IPS-18c (cell line): ENCODE results near the gene RIPK3.
"Not testable (repeated sequence)": the region's sequence is repeated elsewhere in the genome, so short reads cannot be mapped to it uniquely, and the experiment has no call there.

Source experiments
- H3K4me3 ChIP-seq: 2 replicates; pipeline ENCODE4 v1.7.0; 2013; ENCODE audit warnings: low read depth, mild to moderate bottlenecking, low read length, moderate library complexity; ENCODE audit not compliant: insufficient read depth
- H3K9me3 ChIP-seq: one replicate; pipeline ENCODE4 v1.6.1; 2013; ENCODE audit warnings: mild to moderate bottlenecking, low read length, moderate library complexity; ENCODE audit not compliant: control insufficient read depth, insufficient read depth

The RIPK3 gene

DNA sequence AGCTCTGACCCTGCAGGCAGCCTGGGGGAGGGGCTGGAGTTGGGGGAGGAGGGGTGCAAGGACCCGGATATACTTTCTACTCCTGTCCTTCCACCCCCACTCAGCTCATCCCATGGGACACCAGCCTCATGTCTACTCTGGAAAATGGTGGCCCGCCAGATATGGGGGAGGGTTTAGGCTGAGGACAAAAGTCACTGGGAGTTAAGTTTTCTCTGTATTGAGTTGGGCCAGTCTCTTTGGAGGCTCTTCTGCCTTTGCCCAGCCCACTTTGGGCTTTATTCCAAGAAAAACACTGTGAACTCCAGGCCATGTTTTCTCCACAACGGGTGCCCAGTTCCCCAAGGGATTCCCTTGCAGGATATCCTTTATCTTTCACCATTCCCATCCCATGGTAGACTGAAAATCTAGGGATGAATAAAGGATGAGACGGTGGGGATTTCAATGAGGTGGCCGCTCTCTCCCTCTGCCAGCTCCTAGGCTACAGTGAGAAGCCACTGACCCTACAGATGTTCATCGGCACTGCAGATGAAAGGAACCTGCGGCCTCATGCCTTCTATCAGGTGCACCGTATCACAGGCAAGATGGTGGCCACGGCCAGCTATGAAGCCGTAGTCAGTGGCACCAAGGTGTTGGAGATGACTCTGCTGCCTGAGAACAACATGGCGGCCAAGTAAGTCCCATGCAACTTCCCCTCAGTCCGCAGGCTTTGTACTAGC lies 33.1 kb upstream of the RIPK3 start:
- Histone ChIP-seq H3K9me3 (no peaks in the 10 kb centered on the region), H3K4me3 (no peak overlapping the region)

- not testable (repeated sequence) for H3K9me3 ChIP-seq, H3K4me3 ChIP-seq
Measured at GRCh38 chr14:24371605-24372004, 31.8 kb upstream of the RIPK3 start.

DNA sequence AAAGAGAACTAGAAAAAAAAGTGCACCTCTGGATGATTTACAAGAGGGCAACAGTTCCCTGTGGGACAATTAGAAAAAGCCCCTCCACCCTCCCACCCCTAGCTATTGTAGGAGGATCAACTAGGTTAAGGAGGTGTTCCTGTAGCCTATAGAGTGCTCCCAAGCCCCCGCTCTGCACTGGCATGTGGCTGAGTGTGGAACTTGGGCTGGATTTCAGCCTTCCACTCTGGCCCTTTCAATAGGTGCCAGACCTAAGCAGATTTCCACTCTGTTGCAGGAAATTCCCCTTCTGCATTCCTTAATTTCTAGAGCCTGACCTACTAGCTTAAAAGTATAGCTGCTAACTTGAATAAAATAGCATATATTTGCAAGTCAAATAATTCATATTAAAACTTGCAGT lies 31.0 kb upstream of the RIPK3 start:
- Histone ChIP-seq H3K9me3 (no peaks in the 10 kb centered on the region), H3K4me3 (no peak overlapping the region)

DNA sequence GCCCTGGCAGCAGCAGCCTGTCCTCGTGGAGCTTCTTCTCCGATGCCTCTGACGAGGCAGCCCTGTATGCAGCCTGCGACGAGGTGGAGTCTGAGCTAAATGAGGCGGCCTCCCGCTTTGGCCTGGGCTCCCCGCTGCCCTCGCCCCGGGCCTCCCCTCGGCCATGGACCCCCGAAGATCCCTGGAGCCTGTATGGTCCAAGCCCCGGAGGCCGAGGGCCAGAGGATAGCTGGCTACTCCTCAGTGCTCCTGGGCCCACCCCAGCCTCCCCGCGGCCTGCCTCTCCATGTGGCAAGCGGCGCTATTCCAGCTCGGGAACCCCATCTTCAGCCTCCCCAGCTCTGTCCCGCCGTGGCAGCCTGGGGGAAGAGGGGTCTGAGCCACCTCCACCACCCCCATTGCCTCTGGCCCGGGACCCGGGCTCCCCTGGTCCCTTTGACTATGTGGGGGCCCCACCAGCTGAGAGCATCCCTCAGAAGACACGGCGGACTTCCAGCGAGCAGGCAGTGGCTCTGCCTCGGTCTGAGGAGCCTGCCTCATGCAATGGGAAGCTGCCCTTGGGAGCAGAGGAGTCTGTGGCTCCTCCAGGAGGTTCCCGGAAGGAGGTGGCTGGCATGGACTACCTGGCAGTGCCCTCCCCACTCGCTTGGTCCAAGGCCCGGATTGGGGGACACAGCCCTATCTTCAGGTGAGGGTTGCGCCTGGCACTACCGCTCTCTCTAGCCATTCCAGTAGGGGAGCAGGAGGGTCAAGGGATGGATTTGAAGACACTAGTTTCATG lies 30.3 kb upstream of the RIPK3 start:
- no peak overlapping the region for H3K4me3 ChIP-seq
- no peaks in the 10 kb centered on the region for H3K9me3 ChIP-seq

- Histone ChIP-seq H3K4me3 (no peak overlapping the region), H3K9me3 (no peaks in the 10 kb centered on the region)
Measured at GRCh38 chr14:24369463-24369862, 29.7 kb upstream of the RIPK3 start.

DNA sequence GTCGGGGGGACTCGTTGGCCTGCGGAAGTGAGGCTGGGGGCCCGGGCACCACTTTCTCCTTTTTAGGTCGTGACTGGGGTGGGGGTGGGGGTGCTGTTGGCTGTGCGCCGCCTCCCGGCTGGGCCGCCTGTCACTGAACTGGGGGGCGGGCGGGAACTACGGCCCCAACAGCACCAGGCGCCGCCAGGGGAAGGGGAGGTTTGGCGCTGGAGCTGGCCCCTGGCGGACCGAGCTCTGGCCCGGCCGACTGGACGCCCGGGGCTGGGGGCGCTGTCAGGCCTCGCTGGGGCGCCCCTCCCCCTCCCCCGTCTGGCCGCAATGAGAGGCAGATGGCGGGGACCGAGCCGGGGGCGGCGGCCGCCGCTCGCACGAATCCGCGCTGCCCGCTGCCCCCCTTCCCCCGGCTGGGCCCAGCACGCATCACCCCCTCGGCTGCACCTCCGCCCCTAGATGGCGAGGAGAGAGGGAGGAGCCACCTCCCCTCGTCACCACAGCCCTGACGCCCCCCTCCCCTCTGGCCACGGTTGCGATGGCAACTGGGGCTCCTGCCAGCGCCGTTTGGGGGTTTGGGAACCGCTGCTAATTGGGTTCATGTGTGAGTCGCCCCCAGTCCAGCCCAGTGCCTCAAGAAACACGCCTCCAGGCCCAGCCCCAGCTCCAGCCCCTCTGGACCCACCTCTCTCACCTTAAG lies 28.9 kb upstream of the RIPK3 start:
- Histone ChIP-seq H3K4me3 (peak overlapping the region; percentile 87), H3K9me3 (no peaks in the 10 kb centered on the region)

DNA sequence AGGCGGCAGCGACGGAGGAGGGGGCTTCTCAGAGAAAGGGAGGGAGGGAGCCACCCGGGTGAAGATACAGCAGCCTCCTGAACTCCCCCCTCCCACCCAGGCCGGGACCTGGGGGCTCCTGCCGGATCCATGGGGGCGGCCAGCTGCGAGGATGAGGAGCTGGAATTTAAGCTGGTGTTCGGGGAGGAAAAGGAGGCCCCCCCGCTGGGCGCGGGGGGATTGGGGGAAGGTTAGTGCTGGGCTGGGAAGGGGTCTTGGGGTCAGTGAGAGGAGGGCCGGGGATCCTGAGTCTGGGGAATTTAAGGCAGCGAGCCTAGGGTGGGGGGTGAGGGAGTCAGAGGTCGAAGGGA lies 28.4 kb upstream of the RIPK3 start:
- no peaks in the 10 kb centered on the region for H3K9me3 ChIP-seq
- peak overlapping the region; percentile 87 for H3K4me3 ChIP-seq

- Histone ChIP-seq H3K9me3 (no peaks in the 10 kb centered on the region), H3K4me3 (peak within 1 kb of the TSS; percentile 87)
Measured at GRCh38 chr14:24367514-24368211, 27.9 kb upstream of the RIPK3 start, which contains the start of gene NFATC4. Gene NFATC4 (plus strand): TSS chr14:24368184. CDS start chr14:24368341, 157 bp downstream.

DNA sequence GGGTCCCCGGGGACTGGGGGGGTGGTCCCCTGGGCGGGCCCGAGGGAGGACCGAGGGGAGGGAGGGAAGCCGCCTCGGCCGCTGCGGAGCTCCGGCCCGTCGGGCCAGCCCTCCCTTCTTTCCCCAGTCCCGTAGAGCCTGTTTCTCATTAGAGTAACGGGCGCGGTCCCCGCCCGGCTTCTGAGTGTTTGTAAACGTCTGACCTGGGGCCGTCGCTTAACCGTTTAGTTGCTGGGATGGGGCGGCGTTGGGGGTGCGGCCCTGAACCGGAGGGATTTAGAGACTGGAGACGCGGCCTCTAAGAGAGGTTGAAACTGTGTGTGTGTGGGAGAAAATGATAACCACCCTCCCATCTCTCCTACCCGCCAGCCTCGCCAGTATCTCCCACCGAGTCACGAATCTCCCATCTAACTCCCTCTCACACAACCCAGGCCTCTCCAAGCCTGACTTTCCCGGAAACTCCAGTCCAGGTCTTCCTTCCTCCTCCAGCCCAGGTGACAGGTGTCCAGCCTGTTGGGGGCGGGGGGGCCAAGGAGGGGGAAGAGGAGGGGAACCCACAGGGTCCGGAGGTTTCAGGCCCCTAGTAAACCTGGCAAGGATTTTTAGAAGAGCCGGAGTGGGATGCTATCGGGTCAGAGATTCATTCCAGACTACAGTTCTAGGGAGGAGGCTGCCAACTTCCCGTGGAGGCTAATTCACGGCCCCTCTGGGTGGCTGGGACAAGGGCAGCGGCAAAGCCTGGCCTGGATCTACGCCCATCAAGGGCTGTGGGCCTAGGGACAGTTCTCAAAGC lies 27.1 kb upstream of the RIPK3 start:
- H3K9me3 ChIP-seq = no peaks in the 10 kb centered on the region
- peak overlapping the region; percentile 68 for H3K4me3 ChIP-seq

DNA sequence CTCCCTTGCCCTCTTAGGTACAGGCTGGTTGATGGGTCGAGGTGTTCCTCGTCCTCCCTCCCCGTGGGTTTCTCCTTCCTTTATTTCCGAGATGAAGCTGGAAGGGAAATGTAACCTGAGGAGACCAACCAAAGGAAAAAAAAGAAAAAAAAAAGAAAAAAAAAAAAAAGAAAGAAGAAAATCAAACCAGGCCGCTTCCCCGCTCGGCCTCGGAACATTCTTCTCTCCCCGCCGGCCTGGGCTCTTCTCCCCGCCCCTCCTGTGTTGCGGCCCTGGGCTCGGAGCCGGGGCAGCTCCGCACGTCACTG lies 26.6 kb upstream of the RIPK3 start:
- peak overlapping the region; percentile 68 for H3K4me3 ChIP-seq

DNA sequence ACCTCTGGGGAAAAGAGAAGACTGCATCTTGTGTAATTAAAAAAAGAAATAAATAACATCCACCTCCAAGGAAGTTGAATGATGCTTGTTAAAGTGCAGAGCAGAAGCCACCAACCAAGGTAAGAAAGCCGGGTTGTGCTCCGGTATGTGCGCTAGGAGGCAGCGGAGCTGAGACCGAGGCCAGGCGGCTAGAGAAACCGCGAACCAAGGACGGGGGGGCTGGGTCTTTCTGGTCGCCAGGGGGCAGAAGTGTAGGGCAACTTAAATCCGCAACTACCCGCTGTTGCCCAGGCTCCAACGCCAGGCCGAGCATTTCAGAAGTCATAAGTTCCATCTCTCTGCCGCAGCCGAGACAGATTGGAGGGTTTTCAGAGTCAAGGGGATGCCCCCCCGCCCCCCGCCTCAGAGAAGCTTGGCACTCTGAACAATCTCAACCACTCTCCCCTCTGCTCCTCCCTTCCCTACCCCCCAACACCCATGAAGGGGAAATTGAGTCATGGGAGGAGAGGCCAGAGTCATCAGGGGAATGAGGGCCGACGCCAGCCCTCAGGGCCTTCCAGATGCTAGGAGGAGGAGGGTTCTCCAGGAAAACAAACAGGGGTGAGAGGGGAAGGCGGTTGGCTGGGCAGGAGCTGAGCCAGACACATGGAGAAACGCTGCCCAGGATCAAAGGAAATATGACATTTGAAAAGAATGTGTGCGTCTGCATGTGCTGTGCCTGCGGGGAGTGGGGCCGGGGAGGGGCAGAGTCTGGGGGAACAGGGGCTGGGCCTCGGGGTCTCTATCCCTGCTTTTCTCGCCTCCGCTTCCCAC lies 26.0 kb upstream of the RIPK3 start:
- H3K4me3 ChIP-seq = peak overlapping the region; percentile 68

More for the DNA sequence above, 26.6 kb upstream of the RIPK3 start:
- H3K9me3 ChIP-seq = no peaks in the 10 kb centered on the region

DNA sequence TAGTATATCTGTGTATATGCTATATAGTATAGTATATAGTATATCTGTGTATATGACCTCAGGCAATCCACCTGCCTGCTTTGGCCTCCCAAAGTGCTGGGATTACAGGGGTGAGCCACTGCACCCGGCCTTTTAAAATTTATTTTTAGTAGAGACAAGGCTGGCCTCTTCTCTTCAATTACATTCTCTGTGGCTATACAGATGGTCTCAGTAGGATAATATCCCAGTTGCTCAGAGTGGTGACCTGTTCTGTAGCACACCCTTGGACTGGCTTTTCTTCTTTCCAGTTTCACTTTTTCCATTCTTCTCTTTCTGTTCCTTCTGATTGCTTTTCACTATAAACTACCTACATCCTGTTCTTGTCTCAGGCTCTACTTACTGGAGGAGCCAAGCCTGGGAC lies 25.1 kb upstream of the RIPK3 start:
- no peak overlapping the region for H3K4me3 ChIP-seq
- no peaks in the 10 kb centered on the region for H3K9me3 ChIP-seq

More for the DNA sequence above, 26.0 kb upstream of the RIPK3 start:
- H3K9me3 ChIP-seq = no peaks in the 10 kb centered on the region

DNA sequence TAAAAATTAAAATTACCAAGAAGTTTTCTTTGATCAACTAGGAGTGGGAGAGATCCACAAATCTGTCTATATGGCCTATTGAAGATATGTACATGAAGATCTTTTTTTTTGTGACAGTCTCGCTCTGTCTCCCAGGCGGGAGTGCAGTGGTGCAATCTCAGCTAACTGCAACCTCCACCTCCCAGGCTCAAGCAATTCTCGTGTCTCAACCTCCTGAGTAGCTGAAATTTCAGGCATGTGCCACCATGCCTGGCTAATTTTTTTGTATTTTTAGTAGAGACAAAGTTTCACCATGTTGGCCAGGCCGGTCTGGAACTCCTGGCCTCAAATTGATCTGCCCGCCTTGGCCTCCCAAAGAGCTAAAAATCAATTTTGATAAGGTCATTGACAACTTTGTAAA lies 23.6 kb upstream of the RIPK3 start:
- Histone ChIP-seq H3K9me3 (no peaks in the 10 kb centered on the region), H3K4me3 (no peak overlapping the region)

DNA sequence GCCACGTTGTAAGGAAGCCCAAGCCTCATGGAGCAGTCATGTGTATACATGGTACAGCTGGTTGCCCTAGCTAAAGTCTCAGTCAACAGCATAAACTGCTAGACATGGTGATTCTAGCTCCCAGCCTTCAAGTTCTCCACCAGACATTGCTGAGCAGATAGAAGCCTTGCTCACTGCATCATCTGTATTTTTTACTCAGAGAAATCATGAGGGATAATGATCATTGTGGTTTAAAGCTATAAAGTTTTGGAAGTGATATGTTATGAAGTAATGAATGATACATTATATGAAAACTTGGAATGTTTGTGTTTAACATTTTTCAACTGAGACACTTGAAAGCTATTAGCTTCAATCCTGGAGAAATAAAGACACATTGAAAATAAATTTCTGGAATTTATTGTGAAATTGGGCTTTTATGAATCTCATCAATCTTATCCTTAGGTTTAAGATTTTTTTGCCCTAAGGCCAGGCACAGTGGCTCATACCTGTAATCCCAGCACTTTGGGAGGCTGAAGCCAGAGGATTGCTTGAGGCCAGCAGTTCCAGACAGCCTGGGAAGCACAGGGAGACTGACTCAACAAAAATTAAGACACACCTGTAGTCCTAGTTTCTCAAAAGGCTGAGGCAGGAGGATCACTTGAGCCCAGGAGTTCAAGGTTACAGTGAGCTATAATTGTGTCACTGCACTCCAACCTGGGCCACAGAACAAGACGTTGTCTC lies 22.6 kb upstream of the RIPK3 start:
- no peaks in the 10 kb centered on the region for H3K9me3 ChIP-seq
- no peak overlapping the region for H3K4me3 ChIP-seq

DNA sequence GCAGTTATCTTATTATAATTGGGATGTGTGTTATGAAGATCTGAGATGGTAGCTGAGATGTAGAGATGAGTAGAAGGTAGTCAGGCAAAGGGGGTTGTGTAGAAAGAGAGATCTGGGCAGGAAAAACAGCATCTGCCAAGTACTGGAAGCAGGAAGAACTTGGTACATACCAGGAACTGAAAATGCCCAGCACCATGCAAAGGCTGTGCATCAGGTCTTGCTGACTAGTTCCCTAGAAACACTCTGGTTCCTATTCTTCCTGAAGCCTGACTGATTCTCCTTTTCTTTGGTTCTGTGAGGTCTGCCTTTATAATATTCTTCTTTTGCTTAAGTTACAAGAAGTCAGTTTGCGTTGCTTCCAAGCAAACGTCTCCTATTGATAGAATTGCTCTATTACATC lies 21.5 kb upstream of the RIPK3 start:
- H3K9me3 ChIP-seq = no peaks in the 10 kb centered on the region
- H3K4me3 ChIP-seq = no peak overlapping the region

- Histone ChIP-seq H3K4me3 (no peak overlapping the region), H3K9me3 (no peaks in the 10 kb centered on the region)
Measured at GRCh38 chr14:24360281-24360680, 20.5 kb upstream of the RIPK3 start.
